H1 (cell line): ENCODE data around the gene FHIT. TPM values are rescaled to one million over a fixed set of nuclear protein-coding genes. Genes with fewer than 3 reads are reported as not detected.

Experiments
- CTCF ChIP-seq, 3 experiments: IDR thresholded peaks; 1 replicate in 2 of 3; 2 replicates in 1 of 3; pipeline versions ENCODE4 v1.5.1 to v1.6.1; 2011; ENCODE audit warnings: low read length in 3 of 3, mild to moderate bottlenecking in 3 of 3, inconsistent platforms in 2 of 3, low read depth in 1 of 3, moderate library complexity in 1 of 3; ENCODE audit not compliant: insufficient read depth in 1 of 3; ENCODE audit errors: control extremely low read depth in 1 of 3
- RFX5 ChIP-seq: IDR thresholded peaks from 2 replicates; pipeline ENCODE4 v1.6.1; 2011; ENCODE audit warnings: low read depth, low read length, improper control_type of control experiment, borderline replicate concordance
- polyA plus RNA-seq, 7 experiments: library from polyadenylated mRNA; depleted of rRNA in 3 of 7; stranded (reverse) in 5 of 7; unstranded in 2 of 7; fragments of >200 nt in 5 of 7; fragments of 200-250 nt in 2 of 7; gene quantifications; 1 replicate in 5 of 7; 2 replicates in 1 of 7; 4 replicates in 1 of 7; pipeline versions ENCODE4 v1.2.1 to v1.2.3, GENCODE V29; 2011 to 2013; ENCODE audit warnings: missing spikeins in 2 of 7, mixed read lengths in 2 of 7
- total RNA-seq: library from RNA; stranded (reverse); fragmentation: NEBNext Ultra II Directional; extraction: Animal tissue kit (Norgen Biotek cat#: 25700); gene quantifications from 2 replicates; pipeline ENCODE4 v1.2.1, GENCODE V29; 2021

FHIT gene
- total and polyA plus RNA-seq, 2 of the 8 experiments (the other 6 are each of a cell fraction or from before 2014, with no cell fraction given), result 1.2 to 3.2 TPM

- no peak for TF ChIP-seq CTCF (IDR thresholded peaks at IDR 0.05; ENCODE audit: control extremely low read depth in 1 of 3, insufficient read depth in 1 of 3, low read depth in 1 of 3, low read length in 3 of 3)
- no peak for TF ChIP-seq RFX5
Measured at GRCh38 chr3:59751606-59752005, 1499.6 kb downstream of the FHIT start (continued).
